Forelimb muscle (tissue), 1 donor: Measurements from ENCODE around the gene ARHGEF4. TPM values are rescaled to one million over a fixed set of nuclear protein-coding genes. Genes with fewer than 3 reads are reported as not detected.

ENCODE experiments used
- DNase-seq: peaks from one replicate; pipeline ENCODE4 v3.0.0-alpha.2; 2013; ENCODE audit warnings: low read depth
- polyA plus RNA-seq: library from polyadenylated mRNA; unstranded; fragments of 120-200 nt; gene quantifications from one replicate; pipeline ENCODE4 v1.2.1, GENCODE V29; 2013; ENCODE audit not compliant: insufficient read length

The ARHGEF4 gene
- polyA plus RNA-seq, 1 donor = 11.3 TPM

GRCh38 chr2:131036696-131037397 lies 200.1 kb downstream of the ARHGEF4 start:
- DNase-seq = no peak

- DNase-seq = no peak
Observed at GRCh38 chr2:131037398-131038257, 200.9 kb downstream of the ARHGEF4 start.

- no peak for DNase-seq
Observed at GRCh38 chr2:131038258-131039100, 201.8 kb downstream of the ARHGEF4 start.

- DNase-seq = no peak
Observed at GRCh38 chr2:131039101-131039440, 202.4 kb downstream of the ARHGEF4 start.

GRCh38 chr2:131039535-131039907 lies 202.8 kb downstream of the ARHGEF4 start:
- no peak for DNase-seq

GRCh38 chr2:131039908-131040660 lies 203.4 kb downstream of the ARHGEF4 start:
- no peak for DNase-seq

GRCh38 chr2:131040661-131041401 lies 204.1 kb downstream of the ARHGEF4 start:
- DNase-seq = no peak

- no peak for DNase-seq
Observed at GRCh38 chr2:131041402-131042147, 204.9 kb downstream of the ARHGEF4 start.

- DNase-seq = no peak
Observed at GRCh38 chr2:131042148-131042775, 205.5 kb downstream of the ARHGEF4 start.

- no peak for DNase-seq
Observed at GRCh38 chr2:131043199-131044074, 206.7 kb downstream of the ARHGEF4 start.

- no peak for DNase-seq
Observed at GRCh38 chr2:131044075-131044756, 207.5 kb downstream of the ARHGEF4 start.

- no peak for DNase-seq
Observed at GRCh38 chr2:131044757-131045150, 208.0 kb downstream of the ARHGEF4 start.

GRCh38 chr2:131045286-131046027 lies 208.7 kb downstream of the ARHGEF4 start:
- no peak for DNase-seq

GRCh38 chr2:131046028-131046917 lies 209.6 kb downstream of the ARHGEF4 start:
- no peak for DNase-seq

- no peak for DNase-seq
Observed at GRCh38 chr2:131046918-131047652, 210.4 kb downstream of the ARHGEF4 start.
